Heart left ventricle (tissue), 13 donors: ENCODE results near the gene MSI1.

Experiments used
- CTCF ChIP-seq, 12 donors: fragments of 200-600 bp; sonication (generic) in 4 of 12; IDR thresholded peaks; one replicate each; pipeline versions ENCODE4 v1.5.0 to v1.8.0; 2018 to 2022; ENCODE audit warnings: antibody characterized with exemption in 12 of 12, mild to moderate bottlenecking in 5 of 12
- POLR2A ChIP-seq, 2 donors: fragments of 450-650 bp; IDR thresholded peaks; one replicate each; pipeline ENCODE4 v1.6.1; 2017; ENCODE audit warnings: antibody characterized with exemption in 2 of 2, mild to moderate bottlenecking in 2 of 2, moderate library complexity in 2 of 2
- donor health status: ischemic (EF 13 %, LVEDD 7.1; RV severe dilation, severe dysfunction).
- donor health status: DM: no; HTN: yes; CAD: no.
- donor health status: DM: no; HTN: no; CAD: no.
- donor health status: ischemic (EF 25% LVEDD 6.9; RV normal size, moderate dysfunction).
- donor health status: ischemic (EF 25% LVEDD 5.7; RV mildly dilated, moderate dysfunction).
- donor health status: ischemic (EF 35%, LVEDD 5.7; RV mildly dilated, moderate dysfunction).
- donor health status: nonischemic (EF 11% LVEDD 7.7; RV severe dilation, severe dysfunction).
- donor health status: DM: yes; HTN: yes; CAD: no.
- donor health status: PGD.
- donor health status: ischemic (EF 29% LVEDD 5.4; RV normal size, mild dysfunction).
- donor health status: nonischemic (EF 23%, LVEDD 6.1; RV moderate dilation, normal function).

- TF ChIP-seq CTCF (IDR thresholded peaks at IDR 0.05) = no peak
- TF ChIP-seq POLR2A (IDR thresholded peaks at IDR 0.05) = no peak
Measured at GRCh38 chr12:120364487-120364886, 4.5 kb downstream of the MSI1 start.
